Right cardiac atrium (tissue), 5 donors: ENCODE measurements around the gene RICTOR. TPM values are rescaled to one million over a fixed set of nuclear protein-coding genes. Genes with fewer than 3 reads are reported as not detected.
A peak's percentile ranks its signal among the peaks of the same experiment; 100 is the strongest.
"Not testable (repeated sequence)": the region's sequence is repeated elsewhere in the genome, so short reads cannot be mapped to it uniquely, and the experiment has no call there.

ENCODE experiments used
- ATAC-seq, 2 donors: fragments of 200-7000 bp; cut with Tn5 transposase; one replicate each; pipeline versions ENCODE4 v1.8.0 to v1.9.1; 2020; ENCODE audit warnings: moderate library complexity in 2 of 2, mild to moderate bottlenecking in 1 of 2
- DNase-seq, 3 donors: peaks; one replicate each; pipeline ENCODE4 v3.0.0-alpha.2; 2020
- H3K27ac ChIP-seq: one replicate; pipeline ENCODE4 v1.5.1; 2013; ENCODE audit warnings: mild to moderate bottlenecking, low read length, control low read depth, moderate library complexity
- H3K27me3 ChIP-seq: one replicate; pipeline ENCODE4 v1.6.1; 2013; ENCODE audit not compliant: control insufficient read depth, insufficient read depth
- H3K4me1 ChIP-seq: one replicate; pipeline ENCODE4 v1.6.1; 2013; ENCODE audit warnings: low read length; ENCODE audit not compliant: control insufficient read depth, insufficient read depth
- H3K4me3 ChIP-seq: one replicate; pipeline ENCODE4 v1.5.1; 2013; ENCODE audit warnings: low read length, control low read depth
- H3K9me3 ChIP-seq: one replicate; pipeline ENCODE4 v1.6.1; 2013; ENCODE audit warnings: low read length; ENCODE audit not compliant: control insufficient read depth
- WGBS: extraction: QIAGEN DNeasy Blood & Tissue Kit; methylation state at CpG from one replicate; pipeline ENCODE4 v1.1.7; 2013; 5-methylcytosine and 5-hydroxymethylcytosine counted together
- intact Hi-C, 4 donors: fragments of 100-400 bp; cut with DNase I; formaldehyde crosslinking; loops; one replicate each; pipeline versions ENCODE4 v1.11.0 to v1.14.0; 2022 to 2023
- polyA plus RNA-seq: library from polyadenylated mRNA; stranded (reverse); fragments of 200-250 nt; gene quantifications from one replicate; pipeline ENCODE4 v1.2.3, GENCODE V29; 2013
- total RNA-seq, 4 donors: library from RNA; stranded (reverse); fragmentation: NEBNext Ultra II Directional; extraction: Animal tissue kit (Norgen Biotek cat#: 25700); gene quantifications; one replicate each; pipeline ENCODE4 v1.2.1, GENCODE V29; 2021
- donor health status: healthy with polysubstance abuse.
- donor health status: DM: no; HTN: yes; CAD: no.
- donor health status: DM: no; HTN: no; CAD: no.
- donor health status: DM: no; HTN: yes; CAD: no; lungs with severe emphysema.
- donor health status: DM: yes; HTN: yes; CAD: no.

The RICTOR gene
- total and polyA plus RNA-seq, 5 donors, result 6.6 to 43.1 (median 28.8) TPM

DNA sequence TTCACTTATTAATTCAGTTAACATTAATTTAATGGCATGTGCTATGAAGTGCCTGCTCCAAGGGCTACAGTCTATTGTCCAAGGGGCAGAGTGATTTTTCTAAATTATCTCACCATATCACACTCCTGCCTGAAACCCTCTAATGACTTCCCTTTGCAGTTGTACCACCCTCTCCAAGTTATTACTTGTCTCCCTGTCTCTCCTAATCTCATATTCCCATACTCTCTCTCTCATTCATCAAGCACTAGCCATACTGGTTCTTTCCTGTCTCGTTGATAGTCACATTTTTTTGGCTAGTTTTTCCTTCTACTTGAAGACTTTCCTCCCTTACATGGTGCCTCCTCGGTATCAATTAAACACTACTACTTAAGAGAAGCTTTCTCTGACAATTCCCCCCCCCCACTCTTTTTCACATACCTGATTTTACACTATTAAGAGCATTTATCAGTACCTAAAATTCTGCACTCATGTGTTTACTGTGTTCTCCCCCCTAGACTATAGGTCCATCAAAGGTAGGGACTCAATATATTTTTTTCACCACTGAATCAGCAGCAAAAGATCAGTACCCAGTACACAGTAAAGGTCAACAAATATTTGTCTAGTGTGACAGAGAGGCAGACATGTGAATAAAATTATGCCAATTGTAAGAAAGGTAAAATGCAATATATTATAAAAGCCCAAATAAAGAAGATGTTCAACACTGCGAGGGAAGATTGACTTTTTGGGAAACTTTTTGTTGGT, 19.0 kb downstream of the RICTOR start:
- peaks cover 2% of the 10 kb centered on the region for H3K4me1 ChIP-seq

GRCh38 chr5:39053189-39053588, 21.0 kb downstream of the RICTOR start:
- intact Hi-C loops, result no loop called here
- no peak for ATAC-seq
- WGBS, result 79% methylated on average over 4 of the region's 4 CpGs
- no peak for DNase-seq
- Histone ChIP-seq H3K9me3 (no peaks in the 10 kb centered on the region), H3K4me3 (no peak overlapping the region), H3K27me3 (no peaks in the 10 kb centered on the region), H3K4me1 (peaks cover 3% of the 10 kb centered on the region), H3K27ac (no peak overlapping the region)

More for the DNA sequence above, 19.0 kb downstream of the RICTOR start:
- WGBS, result 69% methylated on average over 3 of the region's 3 CpGs
- no peak overlapping the region for H3K27ac ChIP-seq
- DNase-seq, result no peak
- no peak for ATAC-seq
- no peaks in the 10 kb centered on the region for H3K27me3 ChIP-seq
- intact Hi-C loops, result no loop called here
- no peaks in the 10 kb centered on the region for H3K9me3 ChIP-seq
- no peak overlapping the region for H3K4me3 ChIP-seq

DNA sequence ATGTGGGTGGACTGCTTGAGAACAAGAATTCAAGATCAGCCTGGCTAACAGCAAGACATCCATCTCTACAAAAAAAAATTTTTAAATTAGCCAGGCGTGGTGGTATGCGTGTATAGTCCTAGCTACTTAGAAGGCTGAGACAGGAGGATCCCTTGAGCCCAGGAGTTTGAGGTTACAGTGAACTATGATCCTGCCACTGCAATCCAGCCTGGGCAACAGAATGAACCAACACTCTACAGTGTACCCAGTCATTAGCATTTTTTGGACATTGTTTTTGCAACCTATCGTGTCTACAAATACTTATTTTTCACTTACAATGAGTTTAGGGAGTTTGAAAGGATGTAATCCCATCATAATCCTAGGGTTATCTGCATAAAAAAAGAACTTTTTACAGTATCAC, 22.1 kb downstream of the RICTOR start:
- intact Hi-C loops, result no loop called here
- WGBS, result 97% methylated on average over 3 of the region's 3 CpGs
- Histone ChIP-seq H3K4me3 (no peak overlapping the region), H3K27ac (no peak overlapping the region), H3K27me3 (no peaks in the 10 kb centered on the region), H3K9me3 (no peaks in the 10 kb centered on the region), H3K4me1 (peaks cover 5% of the 10 kb centered on the region)
- DNase-seq (no peak), ATAC-seq (no peak)

DNA sequence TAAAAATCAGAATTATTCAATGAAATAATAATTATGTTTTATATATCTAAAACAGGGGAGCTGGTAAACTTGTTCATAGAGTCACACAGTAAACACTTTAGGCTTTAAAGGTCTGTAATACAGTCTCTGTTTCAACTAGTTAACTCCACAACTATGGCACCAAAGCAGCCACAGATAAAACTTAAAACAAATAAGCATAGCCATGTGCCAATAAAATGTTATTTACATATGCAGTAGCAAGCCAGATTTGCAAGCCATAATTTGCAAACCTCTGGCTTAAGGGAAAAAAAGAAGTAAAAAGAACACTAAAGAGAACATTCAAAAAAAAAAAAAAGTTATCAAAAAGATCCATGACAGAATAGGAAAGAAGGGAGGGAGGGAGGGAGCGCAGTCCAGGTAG, 24.9 kb downstream of the RICTOR start:
- no peak for DNase-seq
- whole genome bisulfite sequencing, result 98% methylated on average over 1 of the region's 1 CpG
- no peaks in the 10 kb centered on the region for H3K9me3 ChIP-seq
- no peak overlapping the region for H3K27ac ChIP-seq
- H3K27me3 ChIP-seq, result no peaks in the 10 kb centered on the region
- H3K4me1 ChIP-seq, result peaks cover 5% of the 10 kb centered on the region
- ATAC-seq, result no peak
- intact Hi-C loops, result no loop called here
- H3K4me3 ChIP-seq, result no peak overlapping the region

DNA sequence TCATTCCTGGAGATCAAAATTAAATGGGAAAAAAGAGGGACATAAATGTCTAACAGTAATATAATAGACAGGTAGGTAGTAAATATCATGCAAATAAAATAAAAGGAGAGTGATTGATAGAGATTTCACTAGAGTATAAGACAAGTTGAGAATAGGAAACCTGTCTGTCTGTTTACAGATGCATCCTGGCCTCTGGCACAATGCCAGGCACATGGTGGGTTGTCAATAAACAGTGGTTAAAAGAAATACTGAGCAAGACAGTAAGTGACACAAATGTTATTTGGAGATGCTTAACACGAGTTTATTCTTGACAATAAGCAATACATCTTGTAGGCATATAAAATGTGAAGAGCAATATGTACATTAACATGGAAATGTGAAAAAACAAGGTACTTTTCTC, 33.3 kb downstream of the RICTOR start:
- H3K27ac ChIP-seq, result no peak overlapping the region
- no peak for ATAC-seq
- 76% methylated on average over 1 of the region's 1 CpG for WGBS
- H3K4me1 ChIP-seq, result no peaks in the 10 kb centered on the region
- H3K9me3 ChIP-seq, result no peaks in the 10 kb centered on the region
- peak in 2 of 3 donors; percentile 25 to 55 for DNase-seq
- no peak overlapping the region for H3K4me3 ChIP-seq
- intact Hi-C loops, result no loop called here
- no peaks in the 10 kb centered on the region for H3K27me3 ChIP-seq

GRCh38 chr5:39034493-39034892, 39.7 kb downstream of the RICTOR start:
- intact Hi-C loops, H3K4me1 ChIP-seq, ATAC-seq: not testable (repeated sequence)

DNA sequence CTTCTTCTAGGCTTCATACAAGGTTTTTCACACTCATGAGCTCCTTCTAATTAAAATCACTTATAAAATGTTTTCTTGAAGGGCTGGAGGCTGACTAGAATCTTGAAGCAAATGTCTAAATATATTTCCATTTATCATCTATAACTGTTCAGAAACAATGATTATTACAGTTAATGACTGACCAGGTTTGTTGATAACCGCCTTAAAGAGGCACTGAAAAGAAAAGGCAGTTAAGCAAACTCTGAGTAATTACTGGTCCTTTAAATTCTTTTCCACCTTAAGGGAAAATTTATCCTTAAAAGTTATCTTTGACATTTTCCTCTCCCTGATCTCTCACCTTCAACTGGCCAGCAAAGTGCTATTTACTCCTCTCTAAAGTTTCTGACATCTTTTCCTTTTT, 43.2 kb downstream of the RICTOR start:
- Histone ChIP-seq H3K4me1 (no peaks in the 10 kb centered on the region), H3K4me3 (no peak overlapping the region), H3K27ac (no peak overlapping the region), H3K27me3 (no peaks in the 10 kb centered on the region), H3K9me3 (peaks cover 2% of the 10 kb centered on the region)
- intact Hi-C loops, result no loop called here
- WGBS, result 99% methylated on average over 1 of the region's 1 CpG
- ATAC-seq (no peak), DNase-seq (no peak)

More at GRCh38 chr5:39034493-39034892, 39.7 kb downstream of the RICTOR start:
- H3K4me3 ChIP-seq, H3K9me3 ChIP-seq, H3K27me3 ChIP-seq, DNase-seq, H3K27ac ChIP-seq: not testable (repeated sequence)
- 97% methylated on average over 12 of the region's 12 CpGs for WGBS

DNA sequence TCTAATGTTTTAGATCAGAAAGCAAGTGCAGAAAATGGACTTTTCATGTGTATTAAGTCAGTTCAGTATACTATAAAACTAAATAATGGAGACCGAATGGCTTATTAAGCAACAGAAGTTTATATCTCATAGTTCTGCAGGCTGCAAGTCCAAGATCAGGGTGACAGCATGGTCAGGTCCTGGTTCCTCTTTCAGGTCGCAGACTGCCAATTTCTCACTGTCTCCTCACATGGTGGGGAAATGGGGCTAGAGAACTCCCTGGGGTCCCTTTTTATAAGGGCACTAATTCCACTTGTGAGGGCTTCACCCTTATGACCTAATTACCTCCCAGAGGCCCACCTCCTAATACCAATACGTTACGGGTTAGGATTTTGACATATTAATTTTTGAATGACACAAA, 48.7 kb downstream of the RICTOR start:
- ATAC-seq (no peak), DNase-seq (no peak)
- peaks cover 2% of the 10 kb centered on the region for H3K9me3 ChIP-seq
- no peak overlapping the region for H3K27ac ChIP-seq
- peaks cover 8% of the 10 kb centered on the region for H3K4me1 ChIP-seq
- H3K27me3 ChIP-seq, result no peaks in the 10 kb centered on the region
- 97% methylated on average over 4 of the region's 4 CpGs for WGBS
- no peak overlapping the region for H3K4me3 ChIP-seq
- intact Hi-C loops, result no loop called here

GRCh38 chr5:39024884-39025283, 49.3 kb downstream of the RICTOR start:
- intact Hi-C loops, result no loop called here
- no peak for ATAC-seq
- no peak for DNase-seq
- no peaks in the 10 kb centered on the region for H3K27me3 ChIP-seq
- peaks cover 8% of the 10 kb centered on the region for H3K4me1 ChIP-seq
- H3K4me3 ChIP-seq, result no peak overlapping the region
- no peak overlapping the region for H3K27ac ChIP-seq
- peaks cover 2% of the 10 kb centered on the region for H3K9me3 ChIP-seq

- Histone ChIP-seq H3K27ac (peak overlapping the region; percentile 17), H3K4me3 (no peak overlapping the region), H3K27me3 (no peaks in the 10 kb centered on the region), H3K4me1 (peaks cover 8% of the 10 kb centered on the region), H3K9me3 (peaks cover 2% of the 10 kb centered on the region)
- 81% methylated on average over 7 of the region's 7 CpGs for WGBS
- ATAC-seq, result peak; percentile 58 to 68
- intact Hi-C loops, result no loop called here
- no peak for DNase-seq
These were observed 50.2 kb downstream of the RICTOR start for GRCh38 chr5:39024005-39024404.

GRCh38 chr5:39023121-39023520, 51.1 kb downstream of the RICTOR start:
- H3K4me1 ChIP-seq, result peaks cover 8% of the 10 kb centered on the region

DNA sequence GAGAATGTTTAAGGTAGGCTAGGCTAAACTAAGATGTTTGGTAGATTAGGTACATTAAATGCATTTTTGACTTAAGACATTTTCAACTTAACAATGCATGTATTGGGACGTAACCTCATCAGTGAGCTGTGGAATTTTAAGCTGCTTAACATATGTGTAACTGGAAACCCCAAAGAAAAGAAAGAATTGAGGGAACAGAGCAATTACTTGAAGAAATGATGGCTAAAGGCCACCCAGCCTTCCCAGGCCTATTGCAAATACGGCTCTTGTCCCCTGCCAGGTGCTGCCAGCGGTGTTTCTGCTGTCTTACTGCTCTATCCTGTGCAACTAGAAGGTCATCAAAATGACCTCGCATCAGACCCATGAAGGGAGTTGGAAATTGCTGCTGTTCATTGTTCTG, 52.0 kb downstream of the RICTOR start:
- intact Hi-C loops, result no loop called here
- H3K4me1 ChIP-seq, result peaks cover 8% of the 10 kb centered on the region
- H3K27ac ChIP-seq, result peak overlapping the region; percentile 37
- no peak overlapping the region for H3K4me3 ChIP-seq
- DNase-seq, result no peak
- WGBS, result 91% methylated on average over 4 of the region's 4 CpGs
- no peaks in the 10 kb centered on the region for H3K27me3 ChIP-seq
- no peak for ATAC-seq
- H3K9me3 ChIP-seq, result no peaks in the 10 kb centered on the region

More at GRCh38 chr5:39023121-39023520, 51.1 kb downstream of the RICTOR start:
- no peak for DNase-seq
- WGBS, result 87% methylated on average over 4 of the region's 4 CpGs
- no peak for ATAC-seq
- Histone ChIP-seq H3K27me3 (no peaks in the 10 kb centered on the region), H3K9me3 (no peaks in the 10 kb centered on the region), H3K4me3 (no peak overlapping the region), H3K27ac (no peak overlapping the region)
- intact Hi-C loops, result no loop called here
